Progenitor cell of endocrine pancreas (in vitro differentiated cells): ENCODE results near the gene L3MBTL3. TPM values are rescaled to one million over a fixed set of nuclear protein-coding genes. Genes with fewer than 3 reads are reported as not detected.
"Not testable (repeated sequence)": the region's sequence is repeated elsewhere in the genome, so short reads cannot be mapped to it uniquely, and the experiment has no call there.

Experiments
- DNase-seq: peaks from one replicate; pipeline ENCODE4 v3.0.0; 2021; ENCODE audit warnings: low spot score; ENCODE audit not compliant: unreplicated experiment
- H3K27ac Mint-ChIP-seq: 2 replicates; pipeline ENCODE4 v1.8.0; 2021; ENCODE audit warnings: mild to moderate bottlenecking, moderate library complexity, mixed read lengths
- H3K27me3 Mint-ChIP-seq: 2 replicates; pipeline ENCODE4 v1.8.0; 2021; ENCODE audit warnings: mixed read lengths
- H3K36me3 Mint-ChIP-seq: 2 replicates; pipeline ENCODE4 v1.8.0; 2022; ENCODE audit warnings: mixed read lengths; ENCODE audit not compliant: insufficient read depth
- H3K4me1 Mint-ChIP-seq: 2 replicates; pipeline ENCODE4 v1.8.0; 2021; ENCODE audit warnings: low read depth, mixed read lengths
- H3K4me3 Mint-ChIP-seq: 2 replicates; pipeline ENCODE4 v1.8.0; 2021; ENCODE audit warnings: low read depth, mild to moderate bottlenecking, moderate library complexity, mixed read lengths
- H3K9me3 Mint-ChIP-seq: 2 replicates; pipeline ENCODE4 v1.8.0; 2021; ENCODE audit warnings: low read depth, mixed read lengths
- CTCF ChIP-seq: fragments of 200-600 bp; sonication (generic); IDR thresholded peaks from one replicate; pipeline ENCODE4 v1.5.0; 2021; ENCODE audit warnings: antibody characterized with exemption, mild to moderate bottlenecking; ENCODE audit not compliant: unreplicated experiment
- total RNA-seq: library from RNA; stranded (reverse); gene quantifications from 2 replicates; pipeline ENCODE4 v1.2.1, GENCODE V29; 2021

L3MBTL3 gene
- total RNA-seq, 1 donor from 2014 or later = 30.3 TPM

- Mint-ChIP-seq H3K4me1 (no peaks in the 10 kb centered on the region), H3K27ac (no peak overlapping the region), H3K27me3 (peaks cover 30% of the 10 kb centered on the region), H3K9me3 (peaks cover 23% of the 10 kb centered on the region), H3K4me3 (no peak overlapping the region), H3K36me3 (peaks cover 5% of the 10 kb centered on the region)
- DNase-seq = no peak
- no peak for TF ChIP-seq CTCF
These were observed 149.3 kb downstream of the L3MBTL3 start for GRCh38 chr6:130167655-130168054.

GRCh38 chr6:130170160-130170559 lies 151.8 kb downstream of the L3MBTL3 start:
- Mint-ChIP-seq H3K9me3 (peaks cover 24% of the 10 kb centered on the region), H3K27me3 (peaks cover 25% of the 10 kb centered on the region)
- H3K27ac Mint-ChIP-seq, H3K4me3 Mint-ChIP-seq, DNase-seq, H3K4me1 Mint-ChIP-seq, H3K36me3 Mint-ChIP-seq: not testable (repeated sequence)

GRCh38 chr6:130173377-130174004 lies 155.1 kb downstream of the L3MBTL3 start:
- not testable (repeated sequence) for H3K27me3 Mint-ChIP-seq, H3K4me1 Mint-ChIP-seq, H3K36me3 Mint-ChIP-seq, H3K27ac Mint-ChIP-seq, DNase-seq, H3K4me3 Mint-ChIP-seq
- H3K9me3 Mint-ChIP-seq = peaks cover 24% of the 10 kb centered on the region

GRCh38 chr6:130176378-130176777 lies 158.0 kb downstream of the L3MBTL3 start:
- Mint-ChIP-seq H3K4me1 (peaks cover 2% of the 10 kb centered on the region), H3K4me3 (no peak overlapping the region), H3K9me3 (peaks cover 13% of the 10 kb centered on the region), H3K27me3 (peaks cover 7% of the 10 kb centered on the region), H3K27ac (no peak overlapping the region), H3K36me3 (peaks cover 3% of the 10 kb centered on the region)
- TF ChIP-seq CTCF = no peak
- DNase-seq = no peak

- H3K9me3 Mint-ChIP-seq = no peaks in the 10 kb centered on the region
These were observed 160.3 kb downstream of the L3MBTL3 start for GRCh38 chr6:130178692-130179091.

GRCh38 chr6:130182466-130182865 lies 164.1 kb downstream of the L3MBTL3 start:
- no peak overlapping the region for H3K4me3 Mint-ChIP-seq
- DNase-seq = no peak
- TF ChIP-seq CTCF = no peak
- no peaks in the 10 kb centered on the region for H3K9me3 Mint-ChIP-seq
- H3K4me1 Mint-ChIP-seq = peaks cover 4% of the 10 kb centered on the region
- no peak overlapping the region for H3K27ac Mint-ChIP-seq
- no peaks in the 10 kb centered on the region for H3K36me3 Mint-ChIP-seq
- H3K27me3 Mint-ChIP-seq = peaks cover 5% of the 10 kb centered on the region

More at GRCh38 chr6:130178692-130179091, 160.3 kb downstream of the L3MBTL3 start:
- Mint-ChIP-seq H3K36me3 (no peaks in the 10 kb centered on the region), H3K27ac (no peak overlapping the region), H3K4me3 (no peak overlapping the region), H3K27me3 (peaks cover 5% of the 10 kb centered on the region), H3K4me1 (peaks cover 4% of the 10 kb centered on the region)
- no peak for TF ChIP-seq CTCF
- DNase-seq = no peak
